HepG2 (cell line): ENCODE measurements around the gene IL15RA. TPM values are rescaled to one million over a fixed set of nuclear protein-coding genes. Genes with fewer than 3 reads are reported as not detected.

Experiments
- ATF7 ChIP-seq, 2 experiments: fragments of 450-650 bp in 1 of 2; sonication (generic) in 1 of 2; formaldehyde crosslinking in 1 of 2; IDR thresholded peaks; 2 replicates each; pipeline versions ENCODE4 v1.4.0 to v1.6.1; 2016 to 2020; ENCODE audit warnings: antibody characterized with exemption in 1 of 2, mild to moderate bottlenecking in 1 of 2, missing genetic modification reagents in 1 of 2
- GABPA ChIP-seq, 2 experiments: IDR thresholded peaks; 2 replicates each; pipeline ENCODE4 v1.6.1; 2011 to 2016; ENCODE audit warnings: low read depth in 2 of 2, low read length in 1 of 2, missing biosample characterization in 1 of 2, missing genetic modification characterization in 1 of 2
- HOXA7 ChIP-seq: sonication (generic); formaldehyde crosslinking; IDR thresholded peaks from 2 replicates; pipeline ENCODE4 v1.8.1; 2022; ENCODE audit warnings: mild to moderate bottlenecking, missing genetic modification reagents, moderate library complexity
- ISL2 ChIP-seq: sonication (generic); formaldehyde crosslinking; IDR thresholded peaks from 2 replicates; pipeline ENCODE4 v1.5.0; 2020; ENCODE audit warnings: missing genetic modification reagents
- MYC ChIP-seq: sonication (generic); formaldehyde crosslinking; IDR thresholded peaks from 2 replicates; pipeline ENCODE4 v1.9.0; 2021; ENCODE audit warnings: missing genetic modification reagents, borderline replicate concordance
- REPIN1 ChIP-seq: sonication (generic); formaldehyde crosslinking; IDR thresholded peaks from 2 replicates; pipeline ENCODE4 v1.8.0; 2022; ENCODE audit warnings: missing genetic modification reagents, low read depth, mild to moderate bottlenecking, borderline replicate concordance
- RFX3 ChIP-seq: IDR thresholded peaks from 2 replicates; pipeline ENCODE4 v1.6.1; 2016; ENCODE audit warnings: missing biosample characterization, missing genetic modification reagents
- SAP130 ChIP-seq: IDR thresholded peaks from 2 replicates; pipeline ENCODE4 v1.6.1; 2016; ENCODE audit warnings: low read depth
- SIX1 ChIP-seq: sonication (generic); formaldehyde crosslinking; IDR thresholded peaks from 2 replicates; pipeline ENCODE4 v1.4.0; 2020; ENCODE audit warnings: missing genetic modification reagents, borderline replicate concordance
- TBX2 ChIP-seq: sonication (generic); formaldehyde crosslinking; IDR thresholded peaks from 2 replicates; pipeline ENCODE4 v1.5.0; 2020; ENCODE audit warnings: missing genetic modification reagents, mild to moderate bottlenecking, borderline replicate concordance
- TBX3 ChIP-seq: fragments of 450-650 bp; IDR thresholded peaks from 2 replicates; pipeline ENCODE4 v1.6.1; 2017; ENCODE audit warnings: antibody characterized with exemption, mild to moderate bottlenecking, inconsistent platforms, borderline replicate concordance
- ZBTB21 ChIP-seq: sonication (generic); formaldehyde crosslinking; IDR thresholded peaks from 2 replicates; pipeline ENCODE4 v1.4.0; 2020; ENCODE audit warnings: missing genetic modification reagents
- ZIK1 ChIP-seq: sonication (generic); formaldehyde crosslinking; IDR thresholded peaks from 2 replicates; pipeline ENCODE4 v1.5.0; 2020; ENCODE audit warnings: mild to moderate bottlenecking, low read depth, missing genetic modification reagents, borderline replicate concordance
- ZNF678 ChIP-seq: sonication (generic); formaldehyde crosslinking; IDR thresholded peaks from 2 replicates; pipeline ENCODE4 v1.4.0; 2020; ENCODE audit warnings: mild to moderate bottlenecking, missing genetic modification reagents
- ZNF709 ChIP-seq: sonication (generic); formaldehyde crosslinking; IDR thresholded peaks from 2 replicates; pipeline ENCODE4 v1.5.0; 2020; ENCODE audit warnings: mild to moderate bottlenecking, missing genetic modification reagents
- ZNF737 ChIP-seq: sonication (generic); formaldehyde crosslinking; IDR thresholded peaks from 2 replicates; pipeline ENCODE4 v1.5.0; 2020; ENCODE audit warnings: missing genetic modification reagents, mild to moderate bottlenecking, borderline replicate concordance
- ZNF816 ChIP-seq: sonication (generic); formaldehyde crosslinking; IDR thresholded peaks from 2 replicates; pipeline ENCODE4 v1.8.0; 2022; ENCODE audit warnings: missing genetic modification reagents, mild to moderate bottlenecking, borderline replicate concordance
- polyA plus RNA-seq, 8 experiments: library from polyadenylated mRNA; depleted of rRNA in 3 of 8; stranded (reverse) in 7 of 8; unstranded in 1 of 8; fragments of >200 nt; fragmentation: Illumina TruSeq in 4 of 8; extraction: Trizol in 4 of 8; gene quantifications; 2 replicates each; pipeline versions ENCODE4 v1.2.1 to v1.2.3, GENCODE V29; 2011 to 2016; ENCODE audit warnings: low read depth in 4 of 8, missing spikeins in 1 of 8, mixed read lengths in 1 of 8; ENCODE audit not compliant: insufficient read depth in 1 of 8
- total RNA-seq, 5 experiments: library from RNA; depleted of rRNA; stranded (reverse); fragments of >200 nt; fragmentation: Illumina TruSeq; extraction: Trizol; gene quantifications; 2 replicates each; pipeline ENCODE4 v1.2.3, GENCODE V29; 2016; ENCODE audit warnings: low read depth in 1 of 5
- TF ChIP-seq, protein P1 (sequence below): sonication (generic); formaldehyde crosslinking; IDR thresholded peaks from 2 replicates; pipeline ENCODE4 v1.8.1; 2023; ENCODE audit warnings: mild to moderate bottlenecking, missing genetic modification reagents
- TF ChIP-seq, protein P2 (sequence below): sonication (generic); formaldehyde crosslinking; IDR thresholded peaks from 2 replicates; pipeline ENCODE4 v1.4.0; 2020; ENCODE audit warnings: missing genetic modification reagents
- TF ChIP-seq, protein P3 (sequence below): sonication (generic); formaldehyde crosslinking; IDR thresholded peaks from 2 replicates; pipeline ENCODE4 v1.4.0; 2020; ENCODE audit warnings: low read depth, missing genetic modification reagents
- TF ChIP-seq, protein P4 (sequence below): sonication (generic); formaldehyde crosslinking; IDR thresholded peaks from 2 replicates; pipeline ENCODE4 v1.5.1; 2020; ENCODE audit warnings: missing genetic modification reagents, mild to moderate bottlenecking, borderline replicate concordance

Gene IL15RA
- total and polyA plus RNA-seq, 2 of the 13 experiments (the other 11 are each of a cell fraction or from before 2014, with no cell fraction given): 0.53 to 0.77 TPM

DNA sequence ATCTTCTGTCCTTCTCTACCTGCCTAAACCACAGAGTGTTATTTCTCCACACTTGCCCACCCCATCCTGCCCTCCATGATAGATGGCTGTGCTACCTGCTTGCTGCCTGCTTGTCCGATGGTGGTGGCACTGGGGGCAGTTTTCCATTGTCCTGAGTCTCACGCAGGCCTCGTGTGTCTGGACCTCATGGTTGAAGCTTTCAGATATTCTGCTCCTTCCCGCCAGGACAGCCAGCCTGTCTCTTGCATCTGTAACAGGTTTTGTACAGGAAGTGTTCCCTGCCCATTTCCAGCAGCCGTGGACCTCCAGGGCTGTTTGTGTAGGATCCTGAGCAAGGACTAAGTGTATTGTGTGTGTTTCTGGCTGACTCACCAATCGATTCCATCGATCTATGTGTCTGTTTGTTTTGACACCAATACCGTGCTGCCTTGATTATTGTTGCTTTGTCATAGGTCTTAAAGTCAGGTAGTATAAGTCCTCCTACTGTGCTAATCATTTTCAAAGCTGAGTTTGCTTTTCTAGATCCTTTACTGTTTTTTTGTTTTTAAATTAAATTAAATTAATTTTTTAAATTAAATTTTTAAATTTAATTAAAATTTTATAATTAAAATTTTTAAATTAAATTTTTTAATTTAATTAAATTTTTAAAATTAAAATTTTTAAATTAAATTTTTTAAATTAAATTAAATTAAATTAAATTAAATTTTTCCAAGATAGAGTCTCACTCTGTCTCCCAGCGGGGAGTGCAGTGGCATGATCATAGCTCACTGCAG lies 8.5 kb downstream of the IL15RA start (continued):
- TF ChIP-seq, protein P1, sequence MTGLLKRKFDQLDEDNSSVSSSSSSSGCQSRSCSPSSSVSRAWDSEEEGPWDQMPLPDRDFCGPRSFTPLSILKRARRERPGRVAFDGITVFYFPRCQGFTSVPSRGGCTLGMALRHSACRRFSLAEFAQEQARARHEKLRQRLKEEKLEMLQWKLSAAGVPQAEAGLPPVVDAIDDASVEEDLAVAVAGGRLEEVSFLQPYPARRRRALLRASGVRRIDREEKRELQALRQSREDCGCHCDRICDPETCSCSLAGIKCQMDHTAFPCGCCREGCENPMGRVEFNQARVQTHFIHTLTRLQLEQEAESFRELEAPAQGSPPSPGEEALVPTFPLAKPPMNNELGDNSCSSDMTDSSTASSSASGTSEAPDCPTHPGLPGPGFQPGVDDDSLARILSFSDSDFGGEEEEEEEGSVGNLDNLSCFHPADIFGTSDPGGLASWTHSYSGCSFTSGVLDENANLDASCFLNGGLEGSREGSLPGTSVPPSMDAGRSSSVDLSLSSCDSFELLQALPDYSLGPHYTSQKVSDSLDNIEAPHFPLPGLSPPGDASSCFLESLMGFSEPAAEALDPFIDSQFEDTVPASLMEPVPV (CRISPR knock-in tag): no peak
- TF ChIP-seq MYC (CRISPR knock-in tag) (peak; percentile 38; the same call in 1 of the 2 replicates), TBX2 (CRISPR knock-in tag) (peak; percentile 99), ZNF709 (CRISPR knock-in tag) (peak; percentile 66; the same call in 1 of the 2 replicates), REPIN1 (CRISPR knock-in tag) (no peak), SAP130 (CRISPR knock-in tag) (peak; percentile 63), ATF7 (IDR thresholded peaks at IDR 0.05) (peak; percentile 4; the same call in 1 of the 2 replicates), ATF7 (CRISPR knock-in tag; IDR thresholded peaks at IDR 0.05) (no peak), HOXA7 (CRISPR knock-in tag) (0 out of 2 replicates have a peak, but pooled peaks have one; percentile 67), ISL2 (CRISPR knock-in tag) (peak; percentile 67), ZNF816 (peak; percentile 93; the same call in 1 of the 2 replicates), ZNF737 (no peak), SIX1 (CRISPR knock-in tag) (peak; percentile 91), ZNF678 (no peak), RFX3 (CRISPR knock-in tag) (no peak), ZIK1 (no peak), TBX3 (peak; percentile 99), GABPA (IDR thresholded peaks at IDR 0.05; ENCODE audit: low read depth, low read length) (0 out of 2 replicates have a peak, but pooled peaks have one; percentile 23), GABPA (CRISPR knock-in tag; IDR thresholded peaks at IDR 0.05; ENCODE audit: low read depth) (peak; percentile 80), ZBTB21 (no peak; the same call in 1 of the 2 replicates)
- TF ChIP-seq, protein P2, sequence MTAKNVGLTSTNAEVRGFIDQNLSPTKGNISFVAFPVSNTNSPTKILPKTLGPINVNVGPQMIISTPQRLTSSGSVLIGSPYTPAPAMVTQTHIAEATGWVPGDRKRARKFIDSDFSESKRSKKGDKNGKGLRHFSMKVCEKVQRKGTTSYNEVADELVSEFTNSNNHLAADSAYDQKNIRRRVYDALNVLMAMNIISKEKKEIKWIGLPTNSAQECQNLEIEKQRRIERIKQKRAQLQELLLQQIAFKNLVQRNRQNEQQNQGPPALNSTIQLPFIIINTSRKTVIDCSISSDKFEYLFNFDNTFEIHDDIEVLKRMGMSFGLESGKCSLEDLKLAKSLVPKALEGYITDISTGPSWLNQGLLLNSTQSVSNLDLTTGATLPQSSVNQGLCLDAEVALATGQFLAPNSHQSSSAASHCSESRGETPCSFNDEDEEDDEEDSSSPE (CRISPR knock-in tag): peak; percentile 91
- TF ChIP-seq, protein P3, sequence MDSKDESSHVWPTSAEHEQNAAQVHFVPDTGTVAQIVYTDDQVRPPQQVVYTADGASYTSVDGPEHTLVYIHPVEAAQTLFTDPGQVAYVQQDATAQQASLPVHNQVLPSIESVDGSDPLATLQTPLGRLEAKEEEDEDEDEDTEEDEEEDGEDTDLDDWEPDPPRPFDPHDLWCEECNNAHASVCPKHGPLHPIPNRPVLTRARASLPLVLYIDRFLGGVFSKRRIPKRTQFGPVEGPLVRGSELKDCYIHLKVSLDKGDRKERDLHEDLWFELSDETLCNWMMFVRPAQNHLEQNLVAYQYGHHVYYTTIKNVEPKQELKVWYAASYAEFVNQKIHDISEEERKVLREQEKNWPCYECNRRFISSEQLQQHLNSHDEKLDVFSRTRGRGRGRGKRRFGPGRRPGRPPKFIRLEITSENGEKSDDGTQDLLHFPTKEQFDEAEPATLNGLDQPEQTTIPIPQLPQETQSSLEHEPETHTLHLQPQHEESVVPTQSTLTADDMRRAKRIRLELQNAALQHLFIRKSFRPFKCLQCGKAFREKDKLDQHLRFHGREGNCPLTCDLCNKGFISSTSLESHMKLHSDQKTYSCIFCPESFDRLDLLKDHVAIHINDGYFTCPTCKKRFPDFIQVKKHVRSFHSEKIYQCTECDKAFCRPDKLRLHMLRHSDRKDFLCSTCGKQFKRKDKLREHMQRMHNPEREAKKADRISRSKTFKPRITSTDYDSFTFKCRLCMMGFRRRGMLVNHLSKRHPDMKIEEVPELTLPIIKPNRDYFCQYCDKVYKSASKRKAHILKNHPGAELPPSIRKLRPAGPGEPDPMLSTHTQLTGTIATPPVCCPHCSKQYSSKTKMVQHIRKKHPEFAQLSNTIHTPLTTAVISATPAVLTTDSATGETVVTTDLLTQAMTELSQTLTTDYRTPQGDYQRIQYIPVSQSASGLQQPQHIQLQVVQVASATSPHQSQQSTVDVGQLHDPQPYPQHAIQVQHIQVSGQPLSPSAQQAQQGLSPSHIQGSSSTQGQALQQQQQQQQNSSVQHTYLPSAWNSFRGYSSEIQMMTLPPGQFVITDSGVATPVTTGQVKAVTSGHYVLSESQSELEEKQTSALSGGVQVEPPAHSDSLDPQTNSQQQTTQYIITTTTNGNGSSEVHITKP (CRISPR knock-in tag): no peak
- TF ChIP-seq, protein P4, sequence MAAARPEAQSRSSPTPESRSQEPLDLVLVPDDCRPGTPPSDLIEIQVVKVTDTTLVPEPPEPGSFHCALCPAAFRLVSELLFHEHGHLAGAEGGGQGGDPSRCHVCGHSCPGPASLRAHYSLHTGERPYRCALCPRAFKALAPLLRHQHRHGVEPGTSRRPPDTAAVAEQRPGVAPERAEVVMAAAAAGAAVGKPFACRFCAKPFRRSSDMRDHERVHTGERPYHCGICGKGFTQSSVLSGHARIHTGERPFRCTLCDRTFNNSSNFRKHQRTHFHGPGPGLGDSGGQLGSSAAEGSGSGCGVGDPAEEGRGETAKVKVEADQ (CRISPR knock-in tag): 0 out of 2 replicates have a peak, but pooled peaks have one; percentile 61
